Measurements from ENCODE around the gene EXOC6. TPM values are rescaled to one million over a fixed set of nuclear protein-coding genes. Genes with fewer than 3 reads are reported as not detected.

Gene EXOC6
- total and polyA plus RNA-seq, 11 donors: 5.8 to 12.3 (median 9.9) TPM

- H3K4me3 ChIP-seq: no peak overlapping the region
- intact Hi-C loops (cut with DNase I): no loop called here
- no peak overlapping the region for H3K27ac ChIP-seq
- H3K36me3 ChIP-seq: no peaks in the 10 kb centered on the region
- peaks cover 0 to 6% (median 0%) of the 10 kb centered on the region in 12 donors for H3K4me1 ChIP-seq
- H3K27me3 ChIP-seq: no peaks in the 10 kb centered on the region
- TF ChIP-seq CTCF (IDR thresholded peaks at IDR 0.05): no peak
- no peak for TF ChIP-seq POLR2A (IDR thresholded peaks at IDR 0.05)
- no peaks in the 10 kb centered on the region for H3K9me3 ChIP-seq
- ATAC-seq: no peak
- 93 to 96% (median 95%) methylated on average over 3 of the region's 3 CpGs for WGBS, 4 donors
- DNase-seq: no peak
These were observed 18.9 kb downstream of the EXOC6 start for GRCh38 chr10:92867235-92867634.

GRCh38 chr10:92868036-92868435, 19.7 kb downstream of the EXOC6 start:
- H3K9me3 ChIP-seq: no peaks in the 10 kb centered on the region
- H3K36me3 ChIP-seq: no peaks in the 10 kb centered on the region
- 61 to 73% (median 69%) methylated on average over 3 of the region's 3 CpGs for WGBS, 4 donors
- ATAC-seq (no peak), DNase-seq (no peak)
- TF ChIP-seq CTCF (IDR thresholded peaks at IDR 0.05) (no peak), POLR2A (IDR thresholded peaks at IDR 0.05) (no peak)
- no peak overlapping the region for H3K4me3 ChIP-seq
- H3K4me1 ChIP-seq: peaks cover 0 to 10% (median under 1%) of the 10 kb centered on the region in 12 donors
- no peak overlapping the region for H3K27ac ChIP-seq
- intact Hi-C loops (cut with DNase I): no loop called here
- no peaks in the 10 kb centered on the region for H3K27me3 ChIP-seq

GRCh38 chr10:92868557-92868956, 20.2 kb downstream of the EXOC6 start:
- no peaks in the 10 kb centered on the region for H3K36me3 ChIP-seq

DNA sequence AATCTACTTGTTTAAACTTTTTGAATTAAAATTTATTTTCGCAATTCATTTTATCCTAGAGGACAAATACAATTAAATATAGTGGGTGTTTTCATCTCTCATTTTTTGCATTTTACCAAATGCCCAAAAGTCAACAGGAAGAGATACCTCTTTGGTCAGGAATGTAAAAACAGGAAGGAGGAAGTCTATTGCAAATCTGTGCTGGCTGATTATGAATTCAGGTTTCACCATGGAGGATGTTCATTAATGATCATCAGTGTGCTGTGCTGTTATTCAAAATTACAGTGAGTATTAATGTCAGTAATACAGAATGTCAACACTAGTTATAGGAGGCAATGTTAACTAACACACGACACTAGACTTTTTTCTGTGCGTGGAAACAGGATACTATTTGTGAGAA, 24.7 kb downstream of the EXOC6 start:
- 63 to 70% (median 68%) methylated on average over 3 of the region's 3 CpGs for WGBS, 4 donors
- DNase-seq (no peak), ATAC-seq (no peak)
- no peak for TF ChIP-seq POLR2A (IDR thresholded peaks at IDR 0.05)
- TF ChIP-seq CTCF (IDR thresholded peaks at IDR 0.05): no peak
- Histone ChIP-seq H3K27ac (peak overlapping the region in 1 of 12 donors; percentile 0), H3K36me3 (no peaks in the 10 kb centered on the region), H3K4me3 (no peak overlapping the region), H3K4me1 (peaks cover 0 to 26% (median 2%) of the 10 kb centered on the region in 12 donors), H3K9me3 (no peaks in the 10 kb centered on the region), H3K27me3 (no peaks in the 10 kb centered on the region)
- intact Hi-C loops (cut with DNase I): loop anchor here in 2 of 10 donors (10.0 kb wide), 2 partner anchors 48 to 278 kb away; partner anchors contain the start of gene KIF11 (in 1 of the 2)

More at GRCh38 chr10:92868557-92868956, 20.2 kb downstream of the EXOC6 start:
- no peak overlapping the region for H3K27ac ChIP-seq
- no peak overlapping the region for H3K4me3 ChIP-seq
- TF ChIP-seq POLR2A (IDR thresholded peaks at IDR 0.05) (no peak), CTCF (IDR thresholded peaks at IDR 0.05) (no peak)
- intact Hi-C loops (cut with DNase I): no loop called here
- H3K4me1 ChIP-seq: peaks cover 0 to 11% (median 1%) of the 10 kb centered on the region in 12 donors
- WGBS, 4 donors: 95 to 100% (median 98%) methylated on average over 1 of the region's 1 CpG
- DNase-seq (no peak), ATAC-seq (no peak)
- H3K27me3 ChIP-seq: no peaks in the 10 kb centered on the region
- H3K9me3 ChIP-seq: no peaks in the 10 kb centered on the region

Data from heart left ventricle (tissue), 16 donors.